NCI-H446 treated with DMSO at 0.1 percent for 48 hours (cell line): ENCODE measurements around the gene DNAJC7.
"Not testable (repeated sequence)": the region's sequence is repeated elsewhere in the genome, so short reads cannot be mapped to it uniquely, and the experiment has no call there.

Source experiments
- DNase-seq: peaks from one replicate; lab custom pipeline; 2025; lab: John Stamatoyannopoulos, UW

The DNAJC7 gene

DNA sequence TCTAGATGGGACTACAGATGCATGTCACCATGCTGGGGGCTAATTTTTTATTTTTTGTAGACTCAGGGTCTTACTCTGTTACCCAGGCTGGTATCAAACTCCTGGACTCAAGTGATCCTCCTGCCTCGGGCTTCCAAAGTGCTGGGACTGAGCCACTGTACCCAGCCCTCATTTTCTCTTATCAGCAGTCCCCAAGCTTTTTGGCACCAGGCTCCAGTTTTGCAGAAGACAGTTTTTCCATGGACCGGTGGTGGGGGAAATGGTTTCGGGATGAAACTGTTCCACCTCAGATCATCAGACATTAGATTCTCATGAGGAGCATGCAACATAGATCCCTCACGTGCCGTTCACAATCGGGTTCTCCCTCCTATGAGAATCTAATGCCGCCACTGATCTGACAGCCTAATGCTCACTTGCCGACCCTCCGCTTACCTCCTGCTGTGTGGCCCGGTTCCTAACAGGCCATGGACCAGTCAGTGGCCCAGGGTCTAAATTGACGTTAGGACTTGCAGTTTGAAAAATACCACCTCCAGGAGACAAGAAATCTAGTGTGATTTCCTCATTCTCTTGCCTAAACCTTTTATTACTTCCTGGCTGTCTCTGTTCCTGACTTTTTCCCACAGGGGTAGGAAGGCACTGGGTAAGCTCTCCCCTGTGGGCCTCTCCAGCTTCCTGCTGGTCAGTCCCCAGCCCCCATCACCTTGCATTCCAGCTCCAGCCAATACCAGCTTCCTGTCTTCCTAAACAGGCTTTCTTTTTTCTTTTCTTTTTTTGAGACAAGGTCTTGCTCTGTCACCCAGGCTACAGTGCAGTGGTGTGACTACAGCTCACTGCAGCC is 60.0 kb downstream of the DNAJC7 start:
- DNase-seq = no peak

DNA sequence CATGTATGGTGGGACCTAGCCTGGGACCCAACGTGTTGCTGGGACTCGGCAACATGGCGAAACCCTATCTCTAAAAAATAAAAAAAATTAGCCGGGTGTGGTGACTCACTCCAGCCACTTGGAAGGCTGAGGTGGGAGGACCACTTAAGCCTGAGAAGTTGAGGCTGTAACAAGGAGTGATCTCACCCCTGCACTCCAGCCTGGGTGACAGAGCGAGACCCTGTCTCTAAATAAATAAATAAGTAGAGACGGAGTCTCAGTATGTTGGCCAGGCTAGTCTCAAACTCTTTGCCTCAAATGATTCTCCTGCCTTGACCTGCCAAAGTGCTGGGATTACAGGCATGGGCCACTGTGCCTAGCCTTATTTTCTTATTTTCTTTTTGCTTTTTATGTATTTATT is 60.7 kb downstream of the DNAJC7 start:
- DNase-seq = no peak

DNA sequence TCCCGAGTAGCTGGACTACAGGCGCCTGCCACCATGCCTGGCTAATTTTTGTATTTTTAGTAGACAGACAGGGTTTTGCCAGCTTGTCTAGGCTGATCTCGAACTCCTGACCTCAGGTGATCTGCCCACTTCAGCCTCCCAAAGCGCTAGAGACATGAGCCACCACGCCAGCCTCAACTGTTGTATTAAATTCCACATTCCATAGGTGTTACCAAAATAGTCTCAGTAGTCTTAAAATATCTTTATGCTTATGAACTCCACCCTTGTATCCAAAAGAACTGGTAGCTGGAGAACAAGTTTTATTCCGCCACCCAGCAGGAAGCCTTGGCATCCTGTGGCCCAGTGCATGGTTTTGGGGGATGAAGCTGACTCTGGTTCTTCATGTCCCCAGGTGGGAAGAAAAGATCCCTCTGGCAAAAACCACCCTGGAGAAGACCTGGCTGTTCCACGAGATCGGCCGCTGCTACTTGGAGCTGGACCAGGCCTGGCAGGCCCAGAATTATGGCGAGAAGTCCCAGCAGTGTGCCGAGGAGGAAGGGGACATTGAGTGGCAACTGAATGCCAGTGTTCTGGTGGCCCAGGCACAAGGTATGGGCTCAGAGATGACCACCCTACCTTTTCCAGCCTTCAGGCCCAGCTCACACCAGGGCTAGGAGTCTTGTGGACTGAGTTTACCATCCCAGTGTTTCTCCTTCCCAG is 68.3 kb downstream of the DNAJC7 start:
- DNase-seq = no peak

DNA sequence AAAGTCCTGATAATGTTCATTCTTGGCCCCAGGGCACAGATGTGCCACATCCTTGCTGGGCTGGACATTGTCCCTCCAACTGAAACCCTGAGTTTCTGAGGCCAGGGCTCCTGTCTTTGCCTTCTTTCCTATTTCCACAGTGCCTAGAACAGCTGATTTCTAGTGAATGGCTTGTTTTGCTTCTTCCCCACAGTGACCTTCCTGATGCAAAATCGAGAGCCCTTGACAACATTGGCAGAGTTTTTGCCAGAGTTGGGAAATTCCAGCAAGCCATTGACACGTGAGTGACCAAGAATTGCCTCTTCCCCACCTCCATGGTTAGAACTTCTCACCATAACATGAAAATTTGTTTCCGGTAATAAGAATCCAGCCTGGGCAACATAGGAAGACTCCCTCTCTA is 72.3 kb downstream of the DNAJC7 start:
- no peak for DNase-seq

DNA sequence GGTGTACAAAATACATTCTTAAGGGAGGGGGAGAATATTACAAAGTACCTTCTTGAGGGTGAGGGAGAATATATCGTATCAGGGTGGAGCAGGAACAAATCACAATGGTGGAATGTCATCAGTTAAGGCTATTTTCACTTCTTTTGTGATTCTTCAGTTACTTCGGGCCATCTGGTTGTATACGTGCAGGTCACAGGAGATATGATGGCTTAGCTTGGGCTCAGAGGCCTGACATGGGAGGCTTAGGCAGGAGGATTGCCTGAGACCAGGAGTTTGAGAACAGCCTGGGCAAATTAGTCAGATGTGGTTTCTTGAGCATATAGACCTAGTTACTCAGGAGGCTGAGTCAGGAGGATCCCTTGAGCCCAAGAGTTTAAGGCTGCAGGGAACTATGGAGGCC is 73.7 kb downstream of the DNAJC7 start:
- DNase-seq = no peak

DNA sequence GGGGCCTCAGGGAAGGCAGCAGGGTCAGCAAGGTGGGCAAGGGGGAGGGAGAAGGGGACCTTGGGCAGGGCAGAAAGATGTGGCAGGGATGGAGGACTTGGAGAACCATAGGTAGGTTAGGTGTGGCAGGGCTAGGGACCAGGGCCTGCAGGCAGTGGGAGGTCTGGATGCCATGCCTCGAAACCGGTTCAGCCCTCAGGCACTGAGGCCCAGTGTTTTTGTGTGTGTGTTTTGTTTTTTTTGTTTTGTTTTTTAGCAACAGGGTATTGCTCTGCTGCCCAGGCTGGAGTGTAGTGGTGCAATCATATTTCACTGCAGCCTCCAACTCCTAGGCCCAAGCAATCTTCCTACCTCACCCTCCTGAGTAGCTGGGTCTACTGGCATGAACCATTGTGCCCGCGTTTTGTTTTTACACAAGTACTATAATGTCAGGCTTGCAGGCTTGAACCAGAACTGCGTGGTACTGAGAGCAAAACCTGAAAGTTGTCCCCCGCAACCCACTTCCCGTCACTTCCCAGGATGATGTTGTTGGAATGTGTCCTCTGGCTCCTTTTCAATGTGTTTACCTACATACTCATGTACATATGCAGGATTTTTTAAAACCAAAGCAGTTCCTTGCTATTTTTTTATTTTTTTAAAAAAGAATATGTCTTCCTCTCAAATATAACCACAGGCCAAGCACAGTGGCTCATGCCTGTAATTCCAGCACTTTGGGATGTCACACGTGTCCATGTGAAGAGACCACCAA is 74.4 kb downstream of the DNAJC7 start:
- no peak for DNase-seq

DNA sequence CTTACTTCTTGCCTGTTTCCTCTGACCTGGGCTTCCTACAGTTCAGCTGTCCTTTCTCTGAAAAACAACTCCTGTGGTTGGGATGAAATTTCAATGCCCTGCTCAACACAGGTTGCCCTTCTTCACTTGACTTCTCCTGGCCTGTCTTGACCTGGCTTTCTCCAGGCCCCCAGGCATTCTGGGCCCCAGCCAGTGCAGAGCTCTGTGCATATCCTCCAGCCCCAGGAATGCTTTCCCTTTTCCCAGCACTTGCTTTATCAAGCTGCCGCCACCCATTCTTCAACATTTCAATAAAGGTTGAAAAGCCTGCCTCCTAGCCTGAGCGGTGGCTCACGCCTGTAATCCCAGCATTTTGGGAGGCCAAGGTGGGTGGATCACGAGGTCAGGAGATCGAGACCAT is 76.1 kb downstream of the DNAJC7 start:
- DNase-seq = no peak

DNA sequence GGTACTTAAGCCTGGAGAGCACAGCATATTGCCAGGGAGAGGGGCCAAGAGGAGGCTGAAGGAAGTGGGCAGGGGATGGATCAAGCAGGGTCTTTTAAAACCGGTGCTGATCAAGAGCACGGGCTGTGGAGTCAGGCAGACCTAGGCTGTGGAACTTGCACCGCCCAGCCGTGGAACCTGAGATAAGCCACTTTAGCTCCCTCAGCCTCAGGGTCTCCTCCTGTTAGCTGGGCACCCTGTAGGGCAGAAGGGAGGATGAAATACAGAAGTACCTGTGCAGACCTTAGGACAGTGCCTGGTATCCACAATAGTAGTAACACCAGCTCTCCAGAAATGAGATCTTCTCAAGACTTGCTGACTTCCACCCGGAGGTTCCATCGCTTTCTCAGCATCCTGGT is 77.5 kb downstream of the DNAJC7 start:
- DNase-seq = no peak

DNA sequence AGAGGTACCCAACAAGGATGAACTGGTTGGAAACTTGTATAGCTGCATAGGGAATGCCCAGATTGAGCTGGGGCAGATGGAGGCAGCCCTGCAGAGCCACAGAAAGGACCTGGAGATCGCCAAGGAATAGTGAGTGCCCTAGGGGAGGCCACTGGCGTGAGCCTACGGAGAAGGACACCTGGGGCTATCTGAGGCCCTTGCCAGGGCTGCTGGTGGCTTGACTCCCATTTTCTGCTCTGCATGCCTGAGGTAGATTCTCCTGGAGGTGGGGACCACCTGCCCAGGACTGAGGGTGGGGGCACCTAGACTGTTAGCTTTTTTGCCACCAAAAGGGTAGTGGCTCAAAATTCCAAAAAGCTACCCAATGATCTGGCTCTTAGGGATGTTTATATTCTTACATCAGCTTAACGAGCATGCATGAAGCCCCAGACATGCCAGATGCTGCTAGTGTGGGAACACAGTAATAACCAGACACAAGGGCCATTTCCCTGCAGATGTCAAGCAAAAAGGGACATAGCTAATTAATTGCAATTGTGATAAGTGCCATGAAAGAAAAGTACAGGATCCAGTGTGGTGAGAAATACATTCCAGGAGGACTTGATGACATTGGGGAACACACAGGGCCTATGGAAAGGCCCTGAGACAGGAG is 78.1 kb downstream of the DNAJC7 start:
- DNase-seq = no peak

DNA sequence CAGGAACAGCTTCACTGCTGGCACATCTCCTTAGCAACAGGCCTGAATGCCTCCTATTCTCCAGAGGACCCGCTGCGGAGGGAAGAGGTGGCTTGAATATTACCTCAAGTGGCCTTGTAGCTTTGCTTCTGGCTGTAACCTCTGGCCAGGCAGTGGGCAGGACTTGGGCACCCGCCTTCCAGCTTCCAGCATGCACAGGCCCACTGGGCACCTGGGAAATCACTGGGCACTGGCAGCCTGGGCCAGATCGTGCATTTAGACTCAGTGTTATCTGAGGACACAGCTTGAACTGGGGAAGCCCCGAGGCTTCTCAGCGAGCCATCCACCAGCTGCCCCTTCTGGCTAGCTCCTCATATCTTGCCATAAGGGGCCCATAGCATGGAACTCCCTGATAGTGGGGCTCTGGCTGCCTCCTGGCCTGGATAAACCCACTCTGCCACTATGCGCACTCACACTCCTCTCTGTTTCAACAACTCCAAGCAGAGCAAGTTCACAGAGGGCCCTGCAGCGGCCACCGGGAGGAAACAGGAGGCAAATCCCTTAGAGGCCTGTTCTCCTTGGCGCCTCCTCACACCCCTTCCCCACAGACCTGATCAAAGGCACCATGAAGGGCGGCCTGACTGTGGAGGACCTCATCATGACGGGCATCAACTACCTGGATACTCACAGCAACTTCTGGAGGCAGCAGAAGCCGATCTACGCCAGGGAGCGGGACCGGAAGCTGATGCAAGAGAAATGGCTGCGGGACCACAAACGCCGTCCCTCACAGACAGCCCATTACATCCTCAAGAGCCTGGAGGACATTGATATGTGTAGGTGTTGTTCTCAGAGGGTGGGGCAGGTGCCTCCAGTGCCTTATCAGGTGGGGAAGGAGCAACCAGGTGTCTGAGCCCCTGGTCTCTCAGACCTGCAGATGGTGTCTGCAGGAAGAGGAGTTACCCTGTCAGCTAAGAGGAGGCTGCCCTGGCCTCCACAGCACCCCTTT is 79.0 kb downstream of the DNAJC7 start:
- DNase-seq = no peak

DNA sequence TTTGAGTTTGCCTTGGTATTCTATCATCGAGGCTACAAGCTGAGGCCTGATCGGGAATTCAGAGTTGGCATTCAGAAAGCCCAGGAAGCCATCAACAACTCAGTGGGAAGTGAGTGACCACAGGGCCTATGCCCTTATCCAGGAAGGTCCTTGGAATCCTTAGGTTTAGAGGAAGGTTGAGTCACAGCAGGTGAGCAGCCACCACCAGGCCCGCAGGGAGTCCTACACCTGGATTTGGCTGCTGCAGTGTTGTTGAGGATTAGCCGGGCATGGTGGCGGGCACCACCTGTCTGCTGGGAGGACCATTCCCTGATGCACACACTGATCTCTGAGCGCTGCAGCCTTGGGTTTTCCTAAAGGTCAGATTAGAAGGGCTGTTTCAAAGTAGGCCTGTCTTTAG is 81.6 kb downstream of the DNAJC7 start:
- no peak for DNase-seq

DNA sequence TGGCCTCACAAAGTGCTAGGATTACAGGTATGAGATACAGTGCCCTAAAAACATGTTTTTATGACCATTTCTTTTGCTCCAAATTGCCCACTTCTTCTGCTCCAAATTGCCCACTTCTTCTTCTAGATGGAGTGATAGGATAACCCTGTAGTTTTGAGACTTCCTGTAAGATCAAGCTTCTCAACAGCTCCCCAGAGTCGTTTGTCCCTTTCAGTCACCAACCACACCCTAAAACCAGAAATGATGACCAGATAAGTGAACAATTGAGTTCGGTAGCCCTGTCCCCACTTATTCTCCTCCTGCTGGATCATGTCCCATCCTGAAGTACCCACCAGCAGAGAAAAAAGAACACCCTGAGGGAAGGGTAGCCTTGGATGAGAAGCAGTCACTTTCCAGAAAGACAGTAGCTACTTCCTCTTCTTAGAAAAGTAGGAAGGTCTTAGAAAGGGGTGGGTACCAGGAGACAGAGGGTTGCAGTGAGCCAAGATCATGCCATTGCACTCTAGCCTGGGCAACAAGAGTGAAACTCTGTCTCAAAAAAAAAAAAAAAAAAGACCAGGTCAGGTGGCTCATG is 84.3 kb downstream of the DNAJC7 start:
- DNase-seq = no peak

DNA sequence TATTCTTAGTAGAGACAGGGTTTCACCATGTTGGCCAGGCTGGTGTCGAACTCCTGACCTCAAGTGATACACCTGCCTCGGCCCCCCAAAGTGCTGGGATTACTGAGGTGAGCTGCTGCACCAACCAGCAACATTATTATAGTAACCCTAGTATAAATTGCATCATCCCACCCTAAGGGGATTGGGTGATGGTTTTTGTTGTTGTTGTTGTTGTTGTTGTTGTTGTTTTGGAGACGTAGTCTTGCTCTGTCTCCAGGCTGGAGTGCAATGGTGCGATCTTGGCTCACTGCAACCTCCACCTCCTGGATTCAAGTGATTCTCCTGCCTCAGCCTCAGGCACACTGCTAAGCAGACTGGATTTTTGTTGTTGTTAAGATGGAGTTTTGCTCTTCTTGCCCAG is 85.5 kb downstream of the DNAJC7 start:
- DNase-seq = not testable (repeated sequence)

DNA sequence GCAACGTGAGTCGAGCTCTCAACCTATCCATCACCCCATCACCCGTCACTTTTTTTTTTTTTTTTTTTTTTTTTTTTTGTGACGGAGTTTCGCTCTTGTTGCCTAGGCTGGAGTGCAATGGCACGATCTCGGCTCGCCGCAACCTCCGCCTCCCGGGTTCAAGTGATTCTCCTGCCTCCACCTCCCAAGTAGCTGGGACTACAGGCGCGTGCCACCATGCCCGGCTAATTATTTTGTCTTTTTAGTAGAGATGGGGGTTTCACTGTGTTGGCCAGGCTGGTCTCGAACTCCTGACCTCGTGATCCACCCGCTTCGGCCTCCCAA is 86.4 kb downstream of the DNAJC7 start:
- DNase-seq = not testable (repeated sequence)

DNA sequence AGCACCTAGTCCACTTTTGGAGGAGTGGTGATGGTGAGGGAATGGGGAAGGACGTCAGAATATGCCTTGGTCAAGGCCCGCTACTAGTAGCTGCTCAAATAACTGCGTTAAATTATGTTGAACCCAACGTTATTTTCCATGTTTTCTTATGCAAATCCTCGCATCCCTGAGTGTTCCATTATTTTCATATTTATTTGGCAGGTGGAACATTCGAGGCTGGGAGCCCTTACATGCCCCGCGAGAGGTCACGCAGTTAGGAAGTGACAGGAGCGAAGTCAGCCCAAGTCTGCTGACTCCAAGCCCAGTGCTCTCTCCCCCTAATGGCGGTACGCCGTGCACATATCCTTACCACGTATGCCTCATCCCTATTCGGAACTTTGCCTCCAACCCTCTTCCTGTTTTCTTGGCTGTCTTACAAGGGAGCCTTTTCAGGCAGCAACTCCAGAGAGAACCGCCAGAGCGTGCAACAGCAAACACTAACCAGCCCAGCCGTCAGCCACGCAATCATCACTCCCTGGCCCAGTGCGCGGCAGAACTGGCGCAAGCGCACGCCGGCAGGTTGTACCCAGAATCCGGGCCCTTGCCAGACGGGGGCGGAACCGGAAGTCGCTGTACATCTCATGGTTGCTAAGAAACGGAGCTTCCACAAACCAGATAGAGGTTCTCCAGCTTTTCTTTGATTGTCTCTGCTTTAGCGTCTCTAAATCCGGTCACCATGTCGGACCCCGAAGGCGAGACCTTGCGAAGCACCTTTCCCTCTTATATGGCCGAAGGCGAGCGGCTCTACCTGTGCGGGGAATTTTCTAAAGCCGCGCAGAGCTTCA is 87.0 kb downstream of the DNAJC7 start, which contains the start of gene ODAD4:
TSS of gene ODAD4 (plus strand) at position 609 of the 824 bp plus-strand sequence. CDS start at position 716, 107 bp downstream.
- DNase-seq = peak; percentile 88

DNA sequence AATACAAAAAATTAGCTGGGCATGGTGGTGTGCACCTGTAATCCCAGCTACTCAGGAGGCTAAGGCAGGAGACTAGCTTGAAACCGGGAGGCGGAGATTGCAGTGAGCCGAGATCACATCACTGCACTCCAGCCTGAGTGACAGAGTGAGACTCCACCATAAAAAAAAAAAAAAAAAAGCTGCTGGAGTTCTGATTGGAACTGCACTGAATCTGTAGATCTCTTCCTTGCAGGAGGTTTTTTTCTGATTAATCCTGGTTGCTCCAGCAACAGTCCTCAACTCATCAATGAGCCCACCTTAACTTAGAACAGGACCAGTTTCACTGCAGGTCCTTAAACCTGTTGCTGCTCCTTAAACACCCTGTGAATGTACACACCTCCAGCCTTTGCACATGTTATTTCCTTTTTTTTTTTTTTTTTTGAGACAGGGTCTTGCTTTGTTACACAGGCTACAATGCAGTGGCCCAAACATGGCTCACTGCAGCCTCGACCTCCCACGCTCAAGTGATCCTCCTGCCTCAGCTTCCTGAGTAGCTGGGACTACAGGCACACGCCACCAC is 88.5 kb downstream of the DNAJC7 start:
- DNase-seq = no peak
